Vagina (tissue), 2 donors: Measurements from ENCODE around the gene PFDN1. TPM values are rescaled to one million over a fixed set of nuclear protein-coding genes. Genes with fewer than 3 reads are reported as not detected.
A peak's percentile ranks its signal among the peaks of the same experiment; 100 is the strongest.

ENCODE experiments used
- DNase-seq, 2 donors: peaks; one replicate each; pipeline ENCODE4 v3.0.0-alpha.2; 2017; ENCODE audit errors: extremely low spot score in 2 of 2
- H3K27ac ChIP-seq: fragments of 200-600 bp; sonication (generic); one replicate; pipeline ENCODE4 v1.5.1; 2019
- H3K27me3 ChIP-seq: fragments of 200-600 bp; sonication (generic); one replicate; pipeline ENCODE4 v1.5.1; 2019
- H3K36me3 ChIP-seq, 2 donors: fragments of 200-600 bp; sonication (generic); one replicate each; pipeline ENCODE4 v1.5.1; 2017 to 2019
- H3K4me1 ChIP-seq: fragments of 200-600 bp; sonication (generic); one replicate; pipeline ENCODE4 v1.5.1; 2019
- H3K4me3 ChIP-seq, 2 donors: fragments of 200-600 bp; sonication (generic); 1 replicate in 1 of 2; 2 replicates in 1 of 2; pipeline ENCODE4 v1.5.1; 2016 to 2019
- H3K9me3 ChIP-seq: fragments of 200-600 bp; sonication (generic); one replicate; pipeline ENCODE4 v1.5.1; 2019
- POLR2A ChIP-seq, 2 donors: fragments of 450-650 bp; IDR thresholded peaks; one replicate each; pipeline ENCODE4 v1.6.1; 2017; ENCODE audit warnings: antibody characterized with exemption in 2 of 2, mild to moderate bottlenecking in 2 of 2, moderate library complexity in 2 of 2
- POLR2AphosphoS5 ChIP-seq, 2 donors: sonication (generic); formaldehyde crosslinking; IDR thresholded peaks; one replicate each; pipeline ENCODE4 v1.9.0; 2017; ENCODE audit warnings: antibody characterized with exemption in 2 of 2, mild to moderate bottlenecking in 2 of 2, low read depth in 1 of 2; ENCODE audit not compliant: insufficient read depth in 1 of 2
- intact Hi-C: fragments of 100-400 bp; cut with DNase I; formaldehyde crosslinking; loops from one replicate; pipeline ENCODE4 v1.15.1; 2023
- total RNA-seq: library from RNA; depleted of rRNA; stranded (reverse); fragments of >200 nt; gene quantifications from one replicate; pipeline ENCODE4 v1.2.3, GENCODE V29; 2016
- TF ChIP-seq, protein P1 (sequence below), 3 experiments: fragments of 450-650 bp in 2 of 3; fragments of 200-600 bp in 1 of 3; sonication (generic) in 1 of 3; IDR thresholded peaks; one replicate each; pipeline ENCODE4 v1.5.1; 2017 to 2019; ENCODE audit warnings: antibody characterized with exemption in 3 of 3, mild to moderate bottlenecking in 2 of 3, moderate library complexity in 2 of 3

PFDN1 gene
- total RNA-seq, 1 donor from 2014 or later, result 94.8 TPM

DNA sequence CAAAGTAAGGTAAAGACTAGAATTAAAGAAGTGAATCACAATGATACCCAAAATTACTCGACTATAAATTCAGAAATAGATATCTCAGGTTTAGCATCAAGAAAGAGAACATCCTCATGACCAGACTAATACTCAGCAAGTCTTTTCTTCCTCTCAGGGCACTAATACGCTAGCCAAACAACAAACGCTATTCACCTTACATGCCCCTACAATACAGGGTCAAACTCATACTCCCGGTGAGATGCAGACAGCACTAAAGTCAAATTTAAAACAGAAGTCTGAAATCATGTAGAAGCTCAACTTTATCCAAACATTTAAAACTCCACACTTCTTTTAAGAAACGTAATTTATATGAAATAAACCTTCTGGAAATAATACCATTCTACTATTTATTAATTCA, 5.6 kb downstream of the PFDN1 start:
- H3K4me1 ChIP-seq, result peaks cover 73% of the 10 kb centered on the region
- H3K9me3 ChIP-seq, result no peaks in the 10 kb centered on the region
- no peak overlapping the region for H3K27ac ChIP-seq
- intact Hi-C loops, result no loop called here
- TF ChIP-seq, protein P1, sequence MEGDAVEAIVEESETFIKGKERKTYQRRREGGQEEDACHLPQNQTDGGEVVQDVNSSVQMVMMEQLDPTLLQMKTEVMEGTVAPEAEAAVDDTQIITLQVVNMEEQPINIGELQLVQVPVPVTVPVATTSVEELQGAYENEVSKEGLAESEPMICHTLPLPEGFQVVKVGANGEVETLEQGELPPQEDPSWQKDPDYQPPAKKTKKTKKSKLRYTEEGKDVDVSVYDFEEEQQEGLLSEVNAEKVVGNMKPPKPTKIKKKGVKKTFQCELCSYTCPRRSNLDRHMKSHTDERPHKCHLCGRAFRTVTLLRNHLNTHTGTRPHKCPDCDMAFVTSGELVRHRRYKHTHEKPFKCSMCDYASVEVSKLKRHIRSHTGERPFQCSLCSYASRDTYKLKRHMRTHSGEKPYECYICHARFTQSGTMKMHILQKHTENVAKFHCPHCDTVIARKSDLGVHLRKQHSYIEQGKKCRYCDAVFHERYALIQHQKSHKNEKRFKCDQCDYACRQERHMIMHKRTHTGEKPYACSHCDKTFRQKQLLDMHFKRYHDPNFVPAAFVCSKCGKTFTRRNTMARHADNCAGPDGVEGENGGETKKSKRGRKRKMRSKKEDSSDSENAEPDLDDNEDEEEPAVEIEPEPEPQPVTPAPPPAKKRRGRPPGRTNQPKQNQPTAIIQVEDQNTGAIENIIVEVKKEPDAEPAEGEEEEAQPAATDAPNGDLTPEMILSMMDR (IDR thresholded peaks at IDR 0.05), result no peak
- TF ChIP-seq POLR2AphosphoS5 (IDR thresholded peaks at IDR 0.05; ENCODE audit: insufficient read depth in 1 of 2, low read depth in 1 of 2), result no peak
- no peak for TF ChIP-seq POLR2A (IDR thresholded peaks at IDR 0.05)
- no peak overlapping the region for H3K4me3 ChIP-seq
- DNase-seq, result no peak
- H3K27me3 ChIP-seq, result no peaks in the 10 kb centered on the region
- H3K36me3 ChIP-seq, result peaks cover 0 to 13% of the 10 kb centered on the region in 2 donors

DNA sequence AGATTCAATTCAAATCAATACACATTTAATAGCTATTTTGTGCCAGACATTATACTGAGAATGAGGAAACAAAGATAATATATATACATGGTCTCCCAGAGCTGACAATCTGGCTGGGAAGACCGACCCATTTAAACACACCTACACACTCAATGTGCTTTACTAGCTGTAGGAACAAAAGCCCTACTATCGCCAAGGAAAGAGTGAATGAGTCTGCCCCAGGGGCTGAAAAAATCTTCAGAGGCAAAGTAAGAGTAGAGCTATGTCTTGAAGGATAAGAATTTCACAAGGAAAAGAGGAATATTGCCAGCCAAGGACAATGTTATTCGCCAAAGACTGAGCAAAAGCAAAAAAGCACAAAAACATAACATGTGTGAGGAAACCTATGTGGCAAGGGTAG, 6.6 kb downstream of the PFDN1 start:
- H3K4me3 ChIP-seq, result no peak overlapping the region
- H3K27ac ChIP-seq, result no peak overlapping the region
- TF ChIP-seq POLR2AphosphoS5 (IDR thresholded peaks at IDR 0.05; ENCODE audit: insufficient read depth in 1 of 2, low read depth in 1 of 2) (no peak), POLR2A (IDR thresholded peaks at IDR 0.05) (no peak)
- TF ChIP-seq, protein P1 (IDR thresholded peaks at IDR 0.05), result no peak
- intact Hi-C loops, result no loop called here
- no peak for DNase-seq
- H3K27me3 ChIP-seq, result no peaks in the 10 kb centered on the region
- H3K9me3 ChIP-seq, result no peaks in the 10 kb centered on the region
- H3K4me1 ChIP-seq, result peaks cover 65% of the 10 kb centered on the region
- H3K36me3 ChIP-seq, result peaks cover 0 to 13% of the 10 kb centered on the region in 2 donors

DNA sequence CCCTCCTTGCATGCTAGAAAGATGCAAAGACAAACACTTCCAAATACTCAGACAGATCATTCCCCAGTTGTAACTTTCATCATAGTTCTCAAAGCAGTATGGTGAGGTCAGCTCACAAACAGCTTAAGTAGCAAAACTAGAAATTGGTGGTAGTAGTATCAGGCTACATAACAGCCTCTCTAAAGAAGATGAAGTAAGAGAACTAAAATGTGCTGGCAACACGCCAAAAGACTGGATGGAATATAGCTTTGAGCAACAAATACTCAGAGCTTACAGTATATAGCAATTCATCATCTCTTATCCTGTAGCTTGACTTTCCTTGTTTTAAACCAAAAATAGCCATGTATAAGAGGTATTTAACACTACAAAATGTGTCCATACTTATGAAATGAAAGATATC, 7.5 kb downstream of the PFDN1 start:
- Histone ChIP-seq H3K4me1 (peaks cover 57% of the 10 kb centered on the region), H3K4me3 (no peak overlapping the region), H3K36me3 (peaks cover 0 to 13% of the 10 kb centered on the region in 2 donors), H3K27ac (no peak overlapping the region), H3K27me3 (no peaks in the 10 kb centered on the region), H3K9me3 (no peaks in the 10 kb centered on the region)
- TF ChIP-seq POLR2A (IDR thresholded peaks at IDR 0.05) (no peak), POLR2AphosphoS5 (IDR thresholded peaks at IDR 0.05; ENCODE audit: insufficient read depth in 1 of 2, low read depth in 1 of 2) (no peak)
- TF ChIP-seq, protein P1 (IDR thresholded peaks at IDR 0.05), result no peak
- intact Hi-C loops, result no loop called here
- no peak for DNase-seq

DNA sequence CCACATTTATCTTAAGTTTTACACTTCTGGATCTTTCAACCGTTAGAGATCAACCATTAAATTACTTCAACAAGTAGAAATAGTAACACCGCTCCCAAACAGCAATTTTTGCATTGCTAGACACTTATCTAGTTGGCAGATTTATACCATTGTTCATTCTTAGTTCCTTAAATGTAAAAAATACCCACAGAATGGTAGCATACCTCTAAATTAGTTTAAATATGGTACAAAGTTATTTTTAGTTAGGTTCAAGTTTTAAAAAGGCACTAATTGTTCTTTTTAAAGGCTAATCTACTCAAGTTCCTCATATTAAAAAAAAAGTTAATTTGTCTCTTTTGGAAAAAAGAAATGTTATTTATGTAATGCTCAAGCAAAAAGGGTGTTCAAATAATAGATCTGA, 8.1 kb downstream of the PFDN1 start:
- DNase-seq, result no peak
- intact Hi-C loops, result no loop called here
- H3K4me3 ChIP-seq, result no peak overlapping the region
- H3K36me3 ChIP-seq, result peaks cover 0 to 13% of the 10 kb centered on the region in 2 donors
- H3K27me3 ChIP-seq, result no peaks in the 10 kb centered on the region
- peaks cover 57% of the 10 kb centered on the region for H3K4me1 ChIP-seq
- peak overlapping the region; percentile 49 for H3K27ac ChIP-seq
- TF ChIP-seq POLR2AphosphoS5 (IDR thresholded peaks at IDR 0.05; ENCODE audit: insufficient read depth in 1 of 2, low read depth in 1 of 2) (no peak), POLR2A (IDR thresholded peaks at IDR 0.05) (no peak)
- TF ChIP-seq, protein P1 (IDR thresholded peaks at IDR 0.05), result no peak
- no peaks in the 10 kb centered on the region for H3K9me3 ChIP-seq

DNA sequence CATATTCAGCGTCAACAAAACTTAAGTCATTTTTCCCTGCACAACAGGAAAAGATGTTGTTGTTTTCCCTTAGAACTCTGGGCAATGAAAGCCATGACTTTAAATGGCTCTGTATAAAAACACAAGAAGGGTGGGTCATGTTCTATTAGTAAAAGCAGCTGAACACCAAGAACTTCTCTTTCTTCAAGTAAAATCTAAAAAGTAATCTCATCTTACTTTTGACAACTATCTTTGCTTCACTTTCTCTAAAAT, 9.1 kb downstream of the PFDN1 start:
- H3K27ac ChIP-seq, result peak overlapping the region; percentile 49
- no peak for DNase-seq
- H3K4me3 ChIP-seq, result no peak overlapping the region
- intact Hi-C loops, result no loop called here
- no peaks in the 10 kb centered on the region for H3K27me3 ChIP-seq
- no peak for TF ChIP-seq POLR2AphosphoS5 (IDR thresholded peaks at IDR 0.05; ENCODE audit: insufficient read depth in 1 of 2, low read depth in 1 of 2)
- TF ChIP-seq, protein P1 (IDR thresholded peaks at IDR 0.05), result no peak
- no peak for TF ChIP-seq POLR2A (IDR thresholded peaks at IDR 0.05)
- no peaks in the 10 kb centered on the region for H3K9me3 ChIP-seq
- H3K4me1 ChIP-seq, result peaks cover 57% of the 10 kb centered on the region
- H3K36me3 ChIP-seq, result peaks cover 0 to 7% of the 10 kb centered on the region in 2 donors
